H9 (cell line): ENCODE results near the gene YKT6. TPM values are rescaled to one million over a fixed set of nuclear protein-coding genes. Genes with fewer than 3 reads are reported as not detected.

ENCODE experiments used
- DNase-seq: peaks from one replicate; pipeline ENCODE4 v3.0.0-alpha.2; 2017
- H2AFZ ChIP-seq: one replicate; pipeline ENCODE4 v1.6.1; 2013; ENCODE audit warnings: mild to moderate bottlenecking, low read length, control low read depth, moderate library complexity
- H2AK5ac ChIP-seq: 2 replicates; pipeline ENCODE4 v1.6.1; 2013; ENCODE audit warnings: low read length, control low read depth, mixed read lengths; ENCODE audit not compliant: insufficient read length
- H2BK120ac ChIP-seq: one replicate; pipeline ENCODE4 v1.6.1; 2013; ENCODE audit warnings: low read depth, mild to moderate bottlenecking, low read length, control low read depth, inconsistent platforms; ENCODE audit not compliant: poor library complexity, severe bottlenecking
- H2BK12ac ChIP-seq: 2 replicates; pipeline ENCODE4 v1.6.1; 2013; ENCODE audit warnings: low read length, control low read depth, mixed read lengths, low read depth; ENCODE audit not compliant: insufficient read length
- H2BK15ac ChIP-seq: 2 replicates; pipeline ENCODE4 v1.6.1; 2013; ENCODE audit warnings: low read depth, low read length, control low read depth
- H2BK20ac ChIP-seq: one replicate; pipeline ENCODE4 v1.6.1; 2013; ENCODE audit warnings: low read depth, mild to moderate bottlenecking, low read length, control low read depth, inconsistent platforms; ENCODE audit not compliant: poor library complexity, severe bottlenecking
- H2BK5ac ChIP-seq: 2 replicates; pipeline ENCODE4 v1.6.1; 2013; ENCODE audit warnings: low read length, control low read depth, mixed read lengths; ENCODE audit not compliant: insufficient read length
- H3K14ac ChIP-seq: 2 replicates; pipeline ENCODE4 v1.6.1; 2013; ENCODE audit warnings: low read length, control low read depth; ENCODE audit not compliant: insufficient read depth
- H3K18ac ChIP-seq: 2 replicates; pipeline ENCODE4 v1.6.1; 2013; ENCODE audit warnings: low read depth, mild to moderate bottlenecking, mixed read lengths, low read length, control low read depth; ENCODE audit not compliant: insufficient read length
- H3K23ac ChIP-seq: 2 replicates; pipeline ENCODE4 v1.6.1; 2013; ENCODE audit warnings: low read length, control low read depth, mixed read lengths, low read depth; ENCODE audit not compliant: insufficient read length
- H3K23me2 ChIP-seq: 2 replicates; pipeline ENCODE4 v1.6.1; 2013; ENCODE audit warnings: low read depth, mild to moderate bottlenecking, mixed read lengths, low read length, control low read depth; ENCODE audit not compliant: insufficient read length, poor library complexity, severe bottlenecking
- H3K27ac ChIP-seq: 2 replicates; pipeline ENCODE4 v1.5.1; 2013; ENCODE audit warnings: low read length, control low read depth, mixed read lengths, low read depth; ENCODE audit not compliant: insufficient read length
- H3K27me3 ChIP-seq: 2 replicates; pipeline ENCODE4 v1.6.1; 2013; ENCODE audit warnings: low read length, control low read depth, inconsistent platforms; ENCODE audit not compliant: insufficient read depth
- H3K4ac ChIP-seq: 2 replicates; pipeline ENCODE4 v1.6.1; 2013; ENCODE audit warnings: low read depth, mild to moderate bottlenecking, control low read depth, inconsistent platforms, low read length, moderate library complexity
- H3K4me1 ChIP-seq: 2 replicates; pipeline ENCODE4 v1.6.1; 2013; ENCODE audit warnings: low read length, control low read depth, inconsistent platforms; ENCODE audit not compliant: insufficient read depth
- H3K4me2 ChIP-seq: 2 replicates; pipeline ENCODE4 v1.6.1; 2013; ENCODE audit warnings: low read length, control low read depth, mixed read lengths; ENCODE audit not compliant: insufficient read length, insufficient read depth
- H3K56ac ChIP-seq: 2 replicates; pipeline ENCODE4 v1.6.1; 2013; ENCODE audit warnings: low read depth, mild to moderate bottlenecking, mixed read lengths, low read length, control low read depth; ENCODE audit not compliant: insufficient read length
- H3K79me1 ChIP-seq: 2 replicates; pipeline ENCODE4 v1.6.1; 2013; ENCODE audit warnings: low read depth, mild to moderate bottlenecking, moderate library complexity, low read length, control low read depth, inconsistent platforms; ENCODE audit not compliant: insufficient read depth, poor library complexity, severe bottlenecking
- H3K79me2 ChIP-seq: 2 replicates; pipeline ENCODE4 v1.6.1; 2013; ENCODE audit warnings: low read length, control low read depth, inconsistent platforms; ENCODE audit not compliant: insufficient read depth
- H3K9ac ChIP-seq: 2 replicates; pipeline ENCODE4 v1.6.1; 2013; ENCODE audit warnings: low read length, control low read depth, mixed read lengths; ENCODE audit not compliant: insufficient read length; ENCODE audit errors: extremely low read depth
- H3K9me3 ChIP-seq: one replicate; pipeline ENCODE4 v1.6.1; 2013; ENCODE audit warnings: low read depth, low read length, inconsistent platforms; ENCODE audit not compliant: control insufficient read depth
- H3T11ph ChIP-seq: one replicate; pipeline ENCODE4 v1.6.1; 2013; ENCODE audit warnings: mild to moderate bottlenecking, low read length, control low read depth, inconsistent platforms
- H4K20me1 ChIP-seq: one replicate; pipeline ENCODE4 v1.6.1; 2013; ENCODE audit not compliant: control insufficient read depth, insufficient read length, insufficient read depth
- H4K5ac ChIP-seq: 2 replicates; pipeline ENCODE4 v1.6.1; 2013; ENCODE audit warnings: low read depth, mild to moderate bottlenecking, mixed read lengths, low read length, control low read depth; ENCODE audit not compliant: insufficient read length
- H4K8ac ChIP-seq: replicated peaks from 2 replicates; pipeline ENCODE4 v1.6.1; 2013; ENCODE audit warnings: low read length, control low read depth, mixed read lengths, low read depth; ENCODE audit not compliant: insufficient read length
- H4K91ac ChIP-seq: 2 replicates; pipeline ENCODE4 v1.6.1; 2013; ENCODE audit warnings: low read depth, mild to moderate bottlenecking, moderate library complexity, mixed read lengths, low read length, control low read depth; ENCODE audit not compliant: insufficient read length
- H3K27ac Mint-ChIP-seq, 3 experiments: 2 replicates in 2 of 3; 3 replicates in 1 of 3; pipeline ENCODE4 v1.8.0; 2020 to 2021; ENCODE audit warnings: mixed read lengths in 3 of 3, mild to moderate bottlenecking in 1 of 3, moderate library complexity in 1 of 3
- H3K27me3 Mint-ChIP-seq: 2 replicates; pipeline ENCODE4 v1.8.0; 2021; ENCODE audit warnings: low read depth, mild to moderate bottlenecking, moderate library complexity, mixed read lengths
- H3K36me3 Mint-ChIP-seq, 3 experiments: 2 replicates in 2 of 3; 3 replicates in 1 of 3; pipeline ENCODE4 v1.8.0; 2020 to 2021; ENCODE audit warnings: low read depth in 3 of 3, mixed read lengths in 3 of 3; ENCODE audit not compliant: insufficient read depth in 1 of 3
- H3K4me1 Mint-ChIP-seq, 2 experiments: 2 replicates each; pipeline ENCODE4 v1.8.0; 2020; ENCODE audit warnings: mixed read lengths in 2 of 2
- H3K4me3 Mint-ChIP-seq, 2 experiments: 2 replicates in 1 of 2; 3 replicates in 1 of 2; pipeline ENCODE4 v1.8.0; 2020 to 2021; ENCODE audit warnings: mild to moderate bottlenecking in 2 of 2, mixed read lengths in 2 of 2, moderate library complexity in 1 of 2
- H3K9me3 Mint-ChIP-seq, 2 experiments: 2 replicates in 1 of 2; 3 replicates in 1 of 2; pipeline ENCODE4 v1.8.0; 2020; ENCODE audit warnings: mild to moderate bottlenecking in 2 of 2, mixed read lengths in 2 of 2, moderate library complexity in 1 of 2
- CTCF ChIP-seq: fragments of 200-600 bp; sonication (generic); conservative IDR thresholded peaks from 3 replicates; pipeline ENCODE4 v1.8.0; 2021; ENCODE audit warnings: antibody characterized with exemption, mild to moderate bottlenecking
- WGBS: extraction: QIAGEN DNeasy Blood & Tissue Kit; methylation state at CpG from one replicate; pipeline ENCODE4 v1.1.7; 2013; ENCODE audit warnings: missing lambda C conversion rate, low lambda C conversion rate, mixed read lengths; ENCODE audit not compliant: insufficient read length; ENCODE audit errors: extremely low coverage; 5-methylcytosine and 5-hydroxymethylcytosine counted together
- total RNA-seq: library from RNA; stranded (reverse); gene quantifications from 2 replicates; pipeline ENCODE4 v1.2.1, GENCODE V29; 2021

Gene YKT6
- total RNA-seq, 1 experiment from 2014 or later: 104 TPM

- Mint-ChIP-seq H3K9me3 (no peaks in the 10 kb centered on the region; a peak in 1 of 5 replicates), H3K4me3 (no peak overlapping the region; a peak in 2 of 5 replicates), H3K4me1 (peaks cover 27 to 49% of the 10 kb centered on the region in 2 experiments), H3K27me3 (no peaks in the 10 kb centered on the region), H3K27ac (peak overlapping the region in 2 of 3 experiments; percentile 68 to 96; a peak in 4 of 7 replicates), H3K36me3 (peaks cover 23 to 37% (median 33%) of the 10 kb centered on the region in 3 experiments)
- Histone ChIP-seq H3K27ac (no peak overlapping the region), H3K4ac (no peak overlapping the region), H3K14ac (no peak overlapping the region), H3K4me2 (no peak overlapping the region), H4K20me1 (no peaks in the 10 kb centered on the region), H3K9ac (no peak overlapping the region), H2BK120ac (no peak overlapping the region), H3K56ac (no peak overlapping the region), H3K23ac (no peak overlapping the region), H3K27me3 (no peaks in the 10 kb centered on the region), H3K18ac (no peak overlapping the region), H2AK5ac (no peak overlapping the region), H2BK20ac (no peak overlapping the region), H3K4me1 (no peaks in the 10 kb centered on the region), H2BK12ac (no peak overlapping the region), H2BK15ac (no peak overlapping the region), H2BK5ac (no peak overlapping the region), H3K9me3 (no peaks in the 10 kb centered on the region), H4K91ac (no peak overlapping the region), H4K5ac (no peak overlapping the region), H3K23me2 (no peaks in the 10 kb centered on the region), H3T11ph (no peak overlapping the region), H4K8ac (no peak overlapping the region), H2AFZ (no peak overlapping the region), H3K79me2 (no peaks in the 10 kb centered on the region), H3K79me1 (no peaks in the 10 kb centered on the region)
- DNase-seq: no peak
- no peak for TF ChIP-seq CTCF
- WGBS: no CpG with 5 or more reads among the region's 9 CpGs
These were observed 13.2 kb downstream of the YKT6 start for GRCh38 chr7:44213877-44214388.
